DND-41 (cell line): ENCODE measurements around the gene PRDM15.

Experiments
- ATAC-seq: fragments of 200-7000 bp; cut with Tn5 transposase; 3 replicates; pipeline ENCODE4 v1.9.1; 2021; ENCODE audit warnings: low read depth; ENCODE audit not compliant: insufficient read depth
- DNase-seq: peaks from one replicate; pipeline ENCODE4 v3.0.0-alpha.2; 2020
- H2AFZ ChIP-seq: 2 replicates; pipeline ENCODE4 v1.6.0; 2012; ENCODE audit warnings: low read depth, low read length
- H3K27ac ChIP-seq: 2 replicates; pipeline ENCODE4 v1.5.1; 2012; ENCODE audit warnings: low read length, inconsistent platforms
- H3K27me3 ChIP-seq: fragments of 200-600 bp; sonication (generic); 2 replicates; pipeline ENCODE4 v1.6.0; 2012; ENCODE audit warnings: low read length, mild to moderate bottlenecking, inconsistent platforms; ENCODE audit not compliant: insufficient read depth, poor library complexity
- H3K36me3 ChIP-seq: 2 replicates; pipeline ENCODE4 v1.5.1; 2012; ENCODE audit warnings: low read length, inconsistent platforms; ENCODE audit not compliant: insufficient read depth
- H3K4me1 ChIP-seq: 2 replicates; pipeline ENCODE4 v1.5.1; 2012; ENCODE audit warnings: mild to moderate bottlenecking, low read length; ENCODE audit not compliant: insufficient read depth
- H3K4me2 ChIP-seq: 2 replicates; pipeline ENCODE4 v1.6.0; 2012; ENCODE audit warnings: mild to moderate bottlenecking, moderate library complexity, low read length, inconsistent platforms; ENCODE audit not compliant: insufficient read depth
- H3K4me3 ChIP-seq, 2 experiments: fragments of 200-600 bp in 1 of 2; shearing (Covaris generic) in 1 of 2; 2 replicates each; pipeline ENCODE4 v1.5.1; 2012 to 2016; ENCODE audit warnings: inconsistent platforms in 2 of 2, low read length in 2 of 2, mild to moderate bottlenecking in 2 of 2, low read depth in 1 of 2, moderate library complexity in 1 of 2
- H3K79me2 ChIP-seq: 2 replicates; pipeline ENCODE4 v1.6.0; 2012; ENCODE audit warnings: low read length, inconsistent platforms; ENCODE audit not compliant: insufficient read depth
- H3K9ac ChIP-seq: 2 replicates; pipeline ENCODE4 v1.6.0; 2012; ENCODE audit warnings: low read depth, mild to moderate bottlenecking, inconsistent platforms, low read length, moderate library complexity
- H3K9me3 ChIP-seq: 2 replicates; pipeline ENCODE4 v1.5.1; 2012; ENCODE audit warnings: low read length, moderate library complexity, mild to moderate bottlenecking, inconsistent platforms; ENCODE audit not compliant: insufficient read depth, severe bottlenecking
- H4K20me1 ChIP-seq: 2 replicates; pipeline ENCODE4 v1.6.0; 2012; ENCODE audit warnings: low read length; ENCODE audit not compliant: insufficient read depth
- CTCF ChIP-seq: IDR thresholded peaks from 2 replicates; pipeline ENCODE4 v1.5.1; 2012; ENCODE audit warnings: borderline replicate concordance, low read length, moderate library complexity, mild to moderate bottlenecking; ENCODE audit not compliant: poor library complexity, severe bottlenecking; ENCODE audit errors: extremely low read depth
- EZH2 ChIP-seq: IDR thresholded peaks from 3 replicates; pipeline ENCODE4 v1.6.1; 2012; ENCODE audit warnings: borderline replicate concordance, low read depth, mild to moderate bottlenecking, moderate library complexity, low read length, inconsistent platforms; ENCODE audit not compliant: severe bottlenecking

The PRDM15 gene

DNA sequence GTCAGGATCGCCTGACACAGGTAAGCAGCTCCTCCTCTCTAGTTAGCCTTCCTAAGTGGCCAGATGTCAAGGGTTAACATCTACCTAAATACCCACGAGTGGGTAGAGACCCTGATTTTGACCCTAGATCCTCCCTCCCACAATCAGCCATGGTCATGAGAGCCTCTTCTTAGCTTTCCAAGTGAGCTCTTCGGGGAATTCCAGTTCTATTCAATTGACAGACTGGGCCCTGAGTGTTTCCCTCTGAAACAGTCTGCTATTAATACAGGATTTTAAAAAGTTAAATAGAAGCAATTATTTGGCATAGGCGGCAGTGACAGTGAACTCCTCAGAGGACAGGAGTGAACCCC, 46.6 kb upstream of the PRDM15 start:
- no peak for DNase-seq
- Histone ChIP-seq H3K27me3 (no peaks in the 10 kb centered on the region), H3K4me1 (peaks cover 54% of the 10 kb centered on the region), H3K27ac (peak overlapping the region; percentile 92), H3K9ac (peak overlapping the region; percentile 69), H3K36me3 (no peaks in the 10 kb centered on the region), H3K9me3 (no peaks in the 10 kb centered on the region), H3K79me2 (peaks cover 18% of the 10 kb centered on the region), H4K20me1 (no peaks in the 10 kb centered on the region), H2AFZ (peak overlapping the region; percentile 84), H3K4me2 (peak overlapping the region; percentile 70), H3K4me3 (peak overlapping the region; percentile 20 to 59)
- no peak for TF ChIP-seq CTCF
- TF ChIP-seq EZH2 = no peak
- ATAC-seq = no peak

- H3K9me3 ChIP-seq = no peaks in the 10 kb centered on the region
- peak overlapping the region; percentile 70 for H3K4me2 ChIP-seq
- ATAC-seq = no peak
- no peaks in the 10 kb centered on the region for H4K20me1 ChIP-seq
- H3K27ac ChIP-seq = no peak overlapping the region
- H2AFZ ChIP-seq = no peak overlapping the region
- H3K4me3 ChIP-seq = no peak overlapping the region
- H3K9ac ChIP-seq = no peak overlapping the region; the same call in 1 of the 2 replicates
- TF ChIP-seq EZH2 (no peak), CTCF (no peak)
- no peak for DNase-seq
- H3K27me3 ChIP-seq = no peaks in the 10 kb centered on the region
- H3K36me3 ChIP-seq = no peaks in the 10 kb centered on the region
- H3K4me1 ChIP-seq = peaks cover 51% of the 10 kb centered on the region
- peaks cover 18% of the 10 kb centered on the region for H3K79me2 ChIP-seq
These were observed 45.2 kb upstream of the PRDM15 start for GRCh38 chr21:41924368-41924754.

DNA sequence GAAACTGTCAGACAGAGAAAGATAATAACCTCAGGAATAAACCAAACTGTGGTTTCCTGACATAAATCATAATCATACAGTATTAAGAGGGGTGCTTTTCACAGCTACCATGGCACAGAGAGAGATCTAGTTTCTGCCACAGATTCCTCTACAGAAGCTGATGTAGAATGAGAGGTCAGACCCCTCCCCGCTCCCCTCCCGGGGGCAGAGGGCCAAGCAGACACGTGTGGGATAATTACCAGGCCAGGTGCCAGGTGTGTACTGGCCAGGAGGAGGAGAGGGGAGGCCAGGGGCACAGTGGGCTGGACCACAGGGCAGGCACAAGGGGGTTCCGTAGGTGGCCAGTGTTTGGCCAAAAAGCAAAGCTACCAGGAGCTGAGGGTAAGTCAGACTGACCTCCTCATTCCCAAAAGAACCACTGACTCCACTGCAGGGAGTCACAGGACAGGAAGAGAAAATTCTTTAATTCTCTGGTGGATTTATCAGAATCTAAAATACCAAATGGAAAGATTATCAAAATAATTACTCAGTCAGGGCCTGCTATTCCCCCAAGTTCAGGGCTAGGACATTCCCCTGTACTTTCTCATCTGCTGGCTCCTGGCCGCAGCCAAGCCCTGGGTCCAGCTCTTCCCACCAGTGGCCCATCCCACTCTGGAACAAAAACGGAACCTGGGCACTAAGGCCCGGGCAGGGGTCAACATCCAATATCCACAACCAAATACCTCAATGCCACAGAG, 44.7 kb upstream of the PRDM15 start:
- Histone ChIP-seq H3K27me3 (no peaks in the 10 kb centered on the region), H3K79me2 (peaks cover 18% of the 10 kb centered on the region), H3K4me3 (no peak overlapping the region), H3K9me3 (no peaks in the 10 kb centered on the region), H3K4me2 (peak overlapping the region; percentile 16; the same call in 1 of the 2 replicates), H3K4me1 (peaks cover 46% of the 10 kb centered on the region), H2AFZ (no peak overlapping the region), H3K9ac (no peak overlapping the region), H3K27ac (peak overlapping the region; percentile 22; the same call in 1 of the 2 replicates), H4K20me1 (no peaks in the 10 kb centered on the region), H3K36me3 (no peaks in the 10 kb centered on the region)
- ATAC-seq = no peak
- TF ChIP-seq CTCF (no peak), EZH2 (no peak)
- no peak for DNase-seq

- no peak for TF ChIP-seq EZH2
These were observed 44.0 kb upstream of the PRDM15 start for GRCh38 chr21:41923186-41923585.

More at GRCh38 chr21:41923186-41923585, 44.0 kb upstream of the PRDM15 start:
- DNase-seq (no peak), ATAC-seq (no peak)
- no peak overlapping the region for H2AFZ ChIP-seq
- 0 out of 2 replicates have a peak, but pooled peaks cover 2% of the 10 kb centered on the region for H3K36me3 ChIP-seq
- H3K4me3 ChIP-seq = no peak overlapping the region
- H3K9me3 ChIP-seq = no peaks in the 10 kb centered on the region
- H3K79me2 ChIP-seq = peaks cover 18% of the 10 kb centered on the region
- no peak overlapping the region for H3K9ac ChIP-seq
- no peak overlapping the region for H3K27ac ChIP-seq
- no peaks in the 10 kb centered on the region for H3K27me3 ChIP-seq
- H3K4me2 ChIP-seq = no peak overlapping the region
- no peaks in the 10 kb centered on the region for H4K20me1 ChIP-seq
- H3K4me1 ChIP-seq = peaks cover 45% of the 10 kb centered on the region
